Heart left ventricle (tissue), 13 donors: ENCODE results near the gene YWHAH.

Experiments used
- CTCF ChIP-seq, 12 donors: fragments of 200-600 bp; sonication (generic) in 4 of 12; IDR thresholded peaks; one replicate each; pipeline versions ENCODE4 v1.5.0 to v1.8.0; 2018 to 2022; ENCODE audit warnings: antibody characterized with exemption in 12 of 12, mild to moderate bottlenecking in 5 of 12
- POLR2A ChIP-seq, 2 donors: fragments of 450-650 bp; IDR thresholded peaks; one replicate each; pipeline ENCODE4 v1.6.1; 2017; ENCODE audit warnings: antibody characterized with exemption in 2 of 2, mild to moderate bottlenecking in 2 of 2, moderate library complexity in 2 of 2
- donor health status: ischemic (EF 13 %, LVEDD 7.1; RV severe dilation, severe dysfunction).
- donor health status: DM: no; HTN: yes; CAD: no.
- donor health status: DM: no; HTN: no; CAD: no.
- donor health status: ischemic (EF 25% LVEDD 6.9; RV normal size, moderate dysfunction).
- donor health status: ischemic (EF 25% LVEDD 5.7; RV mildly dilated, moderate dysfunction).
- donor health status: ischemic (EF 35%, LVEDD 5.7; RV mildly dilated, moderate dysfunction).
- donor health status: nonischemic (EF 11% LVEDD 7.7; RV severe dilation, severe dysfunction).
- donor health status: DM: yes; HTN: yes; CAD: no.
- donor health status: PGD.
- donor health status: ischemic (EF 29% LVEDD 5.4; RV normal size, mild dysfunction).
- donor health status: nonischemic (EF 23%, LVEDD 6.1; RV moderate dilation, normal function).

DNA sequence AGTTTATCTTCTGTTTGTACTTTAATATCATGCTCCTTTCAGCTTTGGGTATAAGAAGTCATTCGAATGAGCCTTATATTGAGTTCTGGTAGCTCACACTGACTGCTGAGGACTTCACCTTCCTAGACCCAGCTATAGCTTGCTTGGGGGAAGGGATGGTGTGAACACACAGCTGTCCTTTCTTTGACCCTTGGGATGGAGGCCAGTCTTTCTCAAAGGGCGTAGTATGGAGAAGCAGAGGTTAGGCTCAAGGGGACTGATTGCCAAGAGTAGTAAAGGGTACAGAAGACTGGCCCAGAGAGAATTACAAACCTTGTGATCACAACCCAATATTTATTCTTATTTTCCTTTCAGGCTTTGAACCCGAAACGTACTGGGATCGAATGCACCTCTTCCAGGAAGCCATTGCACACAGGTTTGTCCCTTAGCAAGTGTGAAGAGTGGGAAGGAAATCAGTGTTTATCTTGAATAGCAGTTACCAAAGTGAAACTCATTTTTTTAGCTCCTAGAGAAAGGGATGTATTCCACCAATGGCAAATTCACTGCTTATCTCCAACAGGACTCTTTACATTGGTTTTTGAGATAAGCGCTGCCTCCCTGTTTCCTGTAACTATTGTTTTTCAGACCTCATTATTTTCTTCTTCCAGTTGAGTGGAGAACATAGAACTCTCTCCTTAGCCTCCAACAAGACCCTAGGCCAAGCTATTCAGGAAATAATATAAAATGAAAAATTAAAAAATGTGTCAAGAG, 42.8 kb upstream of the YWHAH start:
- TF ChIP-seq POLR2A (IDR thresholded peaks at IDR 0.05): no peak
- TF ChIP-seq CTCF (IDR thresholded peaks at IDR 0.05): no peak
